ENCODE results near the gene MIA3.

DNA sequence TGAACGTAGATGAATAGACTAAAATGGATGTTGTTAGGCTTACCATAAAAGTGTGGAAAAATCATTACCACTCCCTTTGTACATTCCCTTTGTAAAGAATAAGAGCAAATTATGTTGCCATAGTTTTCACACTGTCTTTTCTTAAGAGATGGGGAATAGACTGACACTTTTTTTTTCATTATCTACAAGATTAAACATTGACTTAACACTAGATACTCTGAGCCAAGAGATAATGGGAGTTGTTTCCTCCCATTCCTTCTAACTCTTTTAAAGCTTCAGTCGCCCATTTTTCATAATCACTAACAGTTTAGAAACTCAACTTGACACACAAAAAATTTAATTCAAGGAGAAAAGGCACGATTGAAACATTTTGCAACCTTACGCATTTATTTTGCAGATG, 84.3 kb downstream of the MIA3 start:
- TF ChIP-seq, protein P1, sequence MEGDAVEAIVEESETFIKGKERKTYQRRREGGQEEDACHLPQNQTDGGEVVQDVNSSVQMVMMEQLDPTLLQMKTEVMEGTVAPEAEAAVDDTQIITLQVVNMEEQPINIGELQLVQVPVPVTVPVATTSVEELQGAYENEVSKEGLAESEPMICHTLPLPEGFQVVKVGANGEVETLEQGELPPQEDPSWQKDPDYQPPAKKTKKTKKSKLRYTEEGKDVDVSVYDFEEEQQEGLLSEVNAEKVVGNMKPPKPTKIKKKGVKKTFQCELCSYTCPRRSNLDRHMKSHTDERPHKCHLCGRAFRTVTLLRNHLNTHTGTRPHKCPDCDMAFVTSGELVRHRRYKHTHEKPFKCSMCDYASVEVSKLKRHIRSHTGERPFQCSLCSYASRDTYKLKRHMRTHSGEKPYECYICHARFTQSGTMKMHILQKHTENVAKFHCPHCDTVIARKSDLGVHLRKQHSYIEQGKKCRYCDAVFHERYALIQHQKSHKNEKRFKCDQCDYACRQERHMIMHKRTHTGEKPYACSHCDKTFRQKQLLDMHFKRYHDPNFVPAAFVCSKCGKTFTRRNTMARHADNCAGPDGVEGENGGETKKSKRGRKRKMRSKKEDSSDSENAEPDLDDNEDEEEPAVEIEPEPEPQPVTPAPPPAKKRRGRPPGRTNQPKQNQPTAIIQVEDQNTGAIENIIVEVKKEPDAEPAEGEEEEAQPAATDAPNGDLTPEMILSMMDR (IDR thresholded peaks at IDR 0.05 in 4 of 5, conservative IDR thresholded peaks at IDR 0.05 in 1 of 5): no peak
- TF ChIP-seq POLR2A (IDR thresholded peaks at IDR 0.05): no peak

All from gastrocnemius medialis (tissue), 4 donors.